Right ventricle myocardium inferior (tissue), 1 donor: ENCODE data around the gene TAPBPL. TPM values are rescaled to one million over a fixed set of nuclear protein-coding genes. Genes with fewer than 3 reads are reported as not detected.
"Not testable (repeated sequence)": the region's sequence is repeated elsewhere in the genome, so short reads cannot be mapped to it uniquely, and the experiment has no call there.

Source experiments
- ATAC-seq: fragments of 200-7000 bp; cut with Tn5 transposase; one replicate; pipeline ENCODE4 v1.9.1; 2020; ENCODE audit warnings: mild to moderate bottlenecking, moderate library complexity
- DNase-seq: peaks from one replicate; pipeline ENCODE4 v3.0.0; 2021; ENCODE audit errors: missing footprints
- intact Hi-C: fragments of 100-400 bp; cut with DNase I; formaldehyde crosslinking; loops from one replicate; pipeline ENCODE4 v1.11.0; 2022
- total RNA-seq: library from RNA; stranded (reverse); fragmentation: NEBNext Ultra II Directional; extraction: Animal tissue kit (Norgen Biotek cat#: 25700); gene quantifications from one replicate; pipeline ENCODE4 v1.2.1, GENCODE V29; 2021
- donor health status: DM: no; HTN: yes; CAD: no; lungs with severe emphysema.

The TAPBPL gene
- total RNA-seq, 1 donor from 2014 or later, result 15.7 TPM

DNA sequence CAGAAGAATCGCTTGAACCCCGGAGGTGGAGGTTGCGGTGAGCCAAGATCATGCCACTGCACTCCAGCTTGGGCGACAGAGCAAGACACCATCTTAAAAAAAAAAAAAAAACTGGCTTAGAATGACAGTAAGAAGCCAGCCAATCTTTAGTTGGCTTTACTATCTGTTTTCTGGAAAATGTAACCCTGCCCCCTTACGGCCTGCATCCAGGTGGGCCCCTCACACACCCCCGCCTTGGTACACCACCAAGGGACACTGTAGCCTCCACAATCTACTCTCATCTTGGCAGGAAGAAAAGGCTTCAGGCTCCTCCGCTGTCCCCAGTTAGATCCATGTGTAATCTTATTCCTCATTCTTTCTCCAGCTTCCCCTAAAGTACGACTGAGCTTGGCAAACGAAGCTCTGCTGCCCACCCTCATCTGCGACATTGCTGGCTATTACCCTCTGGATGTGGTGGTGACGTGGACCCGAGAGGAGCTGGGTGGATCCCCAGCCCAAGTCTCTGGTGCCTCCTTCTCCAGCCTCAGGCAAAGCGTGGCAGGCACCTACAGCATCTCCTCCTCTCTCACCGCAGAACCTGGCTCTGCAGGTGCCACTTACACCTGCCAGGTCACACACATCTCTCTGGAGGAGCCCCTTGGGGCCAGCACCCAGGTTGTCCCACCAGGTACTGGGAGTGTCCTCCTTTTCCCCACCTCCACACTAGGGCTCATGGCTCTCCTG, 6.6 kb downstream of the TAPBPL start:
- DNase-seq (no peak), ATAC-seq (no peak)
- intact Hi-C loops, result no loop called here

DNA sequence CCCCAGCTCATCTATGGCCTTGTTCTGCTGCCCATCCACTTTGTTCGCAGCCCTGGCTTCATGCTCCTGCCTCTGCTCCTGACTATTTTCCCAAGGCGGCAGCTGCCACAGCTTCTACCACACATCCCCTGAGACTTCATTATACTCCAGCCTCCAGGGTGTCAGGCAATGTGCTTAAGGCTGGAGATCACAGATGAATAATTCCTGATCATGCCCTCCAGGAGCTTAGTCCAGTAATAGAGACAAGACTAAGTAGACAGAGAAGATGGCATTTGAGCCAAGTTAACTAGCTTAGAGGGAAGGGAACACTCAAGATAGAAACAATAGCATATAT, 7.1 kb downstream of the TAPBPL start:
- DNase-seq (no peak), ATAC-seq (no peak)
- intact Hi-C loops, result no loop called here

DNA sequence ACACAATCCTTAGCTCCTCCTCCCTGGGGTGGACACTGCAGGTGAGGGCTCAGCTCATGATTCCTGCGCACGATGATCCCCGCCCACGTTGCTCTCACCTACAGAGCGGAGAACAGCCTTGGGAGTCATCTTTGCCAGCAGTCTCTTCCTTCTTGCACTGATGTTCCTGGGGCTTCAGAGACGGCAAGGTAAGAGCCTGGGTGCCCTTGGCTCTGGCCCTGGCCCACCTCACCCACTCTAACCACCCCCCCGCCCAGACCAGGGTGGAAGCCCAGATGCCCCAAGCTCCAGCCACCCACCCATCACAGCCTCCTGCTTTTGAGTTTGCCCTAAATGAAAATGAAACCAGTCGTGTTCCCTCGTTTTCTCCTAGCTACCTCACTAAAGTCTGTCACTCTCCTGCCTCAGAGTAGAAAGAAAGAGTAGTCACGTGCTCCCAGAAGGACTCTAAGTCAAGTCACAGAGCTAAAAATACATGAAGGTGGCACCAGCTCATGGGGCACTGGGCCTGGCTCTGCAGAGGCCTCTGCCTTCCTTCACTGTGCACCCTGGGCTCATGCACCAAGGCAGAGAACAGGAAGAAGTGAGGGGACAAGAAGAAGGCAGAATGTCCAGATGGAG, 9.0 kb downstream of the TAPBPL start:
- no peak for DNase-seq
- peak; percentile 69 for ATAC-seq
- intact Hi-C loops, result no loop called here

DNA sequence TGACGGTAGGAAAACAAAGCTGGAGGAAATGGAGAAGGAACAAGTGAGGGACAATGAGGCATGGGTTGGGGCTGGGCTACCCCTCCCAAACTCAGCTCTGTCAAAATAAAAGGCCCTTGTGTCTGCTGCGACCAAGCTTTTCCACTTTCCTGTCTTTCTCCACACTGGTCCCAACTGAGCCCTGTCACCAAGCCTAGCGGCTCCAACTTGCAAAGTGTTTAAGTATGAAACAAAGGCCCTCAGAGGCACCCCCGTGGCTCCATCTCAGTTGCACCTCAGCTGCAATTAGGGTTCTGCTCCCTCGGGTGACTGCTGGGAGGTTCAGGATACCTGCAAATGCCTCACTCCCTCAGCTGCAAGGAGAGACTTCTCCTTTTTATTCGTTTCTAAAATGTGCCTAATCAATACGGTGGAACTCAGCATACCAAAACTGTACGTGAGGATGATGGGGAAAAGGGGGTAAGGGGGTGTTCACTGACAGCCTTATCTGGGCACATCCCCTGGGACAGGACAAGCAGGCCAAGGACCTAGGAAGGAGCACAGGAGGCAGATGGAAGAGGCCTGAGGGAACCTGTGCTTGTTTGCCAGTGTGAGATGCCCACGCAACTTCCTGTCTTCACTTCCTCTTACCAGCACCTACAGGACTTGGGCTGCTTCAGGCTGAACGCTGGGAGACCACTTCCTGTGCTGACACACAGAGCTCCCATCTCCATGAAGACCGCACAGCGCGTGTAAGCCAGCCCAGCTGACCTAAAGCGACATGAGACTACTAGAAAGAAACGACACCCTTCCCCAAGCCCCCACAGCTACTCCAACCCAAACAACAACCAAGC, 9.8 kb downstream of the TAPBPL start:
- DNase-seq (peak; percentile 86), ATAC-seq (peak; percentile 24)
- intact Hi-C loops, result no loop called here

DNA sequence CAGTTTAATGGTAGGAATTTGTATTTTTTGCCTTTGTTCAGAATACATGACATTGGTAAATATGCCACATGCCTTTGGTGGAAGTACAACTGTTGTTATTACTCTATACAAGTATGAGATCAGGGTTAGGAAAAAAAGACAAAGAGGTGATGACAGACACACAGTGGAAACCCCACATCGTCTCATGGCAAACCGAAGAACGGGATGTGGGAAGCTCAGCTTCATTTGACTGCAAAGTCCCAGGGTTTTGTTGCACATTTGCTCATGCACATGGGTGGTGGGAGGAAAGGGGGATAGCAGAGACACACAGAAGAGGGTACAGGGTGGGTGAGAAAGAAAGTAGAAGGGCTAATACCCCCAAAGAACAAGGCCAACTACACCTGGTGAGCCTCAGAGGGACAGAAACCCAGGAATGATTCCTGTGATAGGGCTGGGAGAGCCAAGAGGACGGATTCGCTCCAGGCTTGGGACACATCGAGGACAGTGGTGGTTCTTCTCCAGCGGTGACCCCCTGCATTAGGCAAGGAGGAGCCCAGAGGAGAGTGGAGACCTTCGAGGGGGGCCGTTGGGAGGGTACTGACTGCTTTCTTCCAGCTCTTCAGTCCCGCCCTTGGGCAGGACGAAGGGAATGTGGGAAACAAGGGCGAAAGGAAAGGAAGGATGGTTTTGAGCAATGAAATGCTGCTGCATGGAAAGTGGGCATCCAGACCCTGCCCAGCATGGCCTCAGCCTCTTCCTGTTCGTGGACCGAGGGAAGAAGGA, 10.6 kb downstream of the TAPBPL start:
- intact Hi-C loops, result no loop called here
- no peak for ATAC-seq
- DNase-seq, result no peak

DNA sequence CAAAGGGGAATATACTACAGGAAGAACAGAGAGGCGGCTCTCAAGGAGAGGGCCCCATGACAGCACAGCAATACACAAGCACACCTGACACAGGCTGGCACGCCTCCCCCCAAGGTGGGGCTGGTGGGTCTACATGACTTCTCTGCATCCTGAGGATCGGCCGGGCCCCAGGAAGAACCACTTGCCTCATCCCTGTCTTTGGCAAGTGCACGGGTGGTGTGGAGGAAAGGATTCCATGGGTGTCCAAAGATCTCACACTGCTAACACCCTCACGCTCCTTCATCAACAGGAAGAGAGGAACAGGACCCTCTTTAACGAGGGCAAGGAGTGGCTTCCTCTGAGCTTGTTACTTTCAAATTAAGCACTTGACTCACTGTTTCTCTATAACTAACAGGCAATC, 11.4 kb downstream of the TAPBPL start:
- intact Hi-C loops, result no loop called here
- DNase-seq (no peak), ATAC-seq (no peak)

DNA sequence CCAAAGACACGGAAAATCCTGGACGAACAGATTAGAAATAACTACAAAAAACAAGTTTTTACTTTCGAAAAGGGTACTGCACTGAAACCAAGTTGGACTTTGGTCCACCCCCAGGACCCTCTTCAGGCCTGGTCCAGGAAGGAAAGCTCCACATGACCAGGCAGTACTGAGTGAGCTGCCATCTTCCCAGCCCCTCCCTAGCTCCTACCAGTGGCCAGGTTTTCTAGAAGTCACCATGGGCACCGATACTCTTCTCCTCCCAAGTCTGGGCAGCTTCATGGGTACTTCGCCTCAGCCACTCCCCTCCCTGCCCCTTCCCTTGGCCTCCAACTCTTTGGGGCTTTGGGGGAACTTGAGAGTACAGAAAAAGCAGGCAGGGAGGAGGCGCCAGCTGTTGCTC, 12.0 kb downstream of the TAPBPL start:
- DNase-seq, result no peak
- ATAC-seq, result no peak
- intact Hi-C loops, result no loop called here

DNA sequence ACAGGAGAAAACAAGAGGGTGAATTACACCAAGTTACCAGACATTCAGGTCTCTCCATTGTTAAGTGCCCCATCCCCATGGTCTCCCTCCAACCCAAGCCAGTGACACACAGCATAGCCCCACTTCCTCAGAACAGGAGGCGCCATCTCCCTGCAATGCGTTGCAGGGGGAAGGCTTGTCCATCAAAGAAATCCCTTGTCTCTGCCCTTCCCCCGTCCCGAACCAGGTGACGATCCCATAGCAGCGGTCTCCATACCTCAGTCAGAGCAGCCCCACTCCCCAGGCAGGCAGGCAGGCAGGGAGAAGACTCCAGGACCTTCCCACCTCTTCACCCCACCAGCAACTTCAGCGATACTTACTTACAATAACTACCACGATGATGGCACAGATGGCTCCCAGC, 12.7 kb downstream of the TAPBPL start:
- DNase-seq (no peak), ATAC-seq (no peak)
- intact Hi-C loops, result no loop called here

DNA sequence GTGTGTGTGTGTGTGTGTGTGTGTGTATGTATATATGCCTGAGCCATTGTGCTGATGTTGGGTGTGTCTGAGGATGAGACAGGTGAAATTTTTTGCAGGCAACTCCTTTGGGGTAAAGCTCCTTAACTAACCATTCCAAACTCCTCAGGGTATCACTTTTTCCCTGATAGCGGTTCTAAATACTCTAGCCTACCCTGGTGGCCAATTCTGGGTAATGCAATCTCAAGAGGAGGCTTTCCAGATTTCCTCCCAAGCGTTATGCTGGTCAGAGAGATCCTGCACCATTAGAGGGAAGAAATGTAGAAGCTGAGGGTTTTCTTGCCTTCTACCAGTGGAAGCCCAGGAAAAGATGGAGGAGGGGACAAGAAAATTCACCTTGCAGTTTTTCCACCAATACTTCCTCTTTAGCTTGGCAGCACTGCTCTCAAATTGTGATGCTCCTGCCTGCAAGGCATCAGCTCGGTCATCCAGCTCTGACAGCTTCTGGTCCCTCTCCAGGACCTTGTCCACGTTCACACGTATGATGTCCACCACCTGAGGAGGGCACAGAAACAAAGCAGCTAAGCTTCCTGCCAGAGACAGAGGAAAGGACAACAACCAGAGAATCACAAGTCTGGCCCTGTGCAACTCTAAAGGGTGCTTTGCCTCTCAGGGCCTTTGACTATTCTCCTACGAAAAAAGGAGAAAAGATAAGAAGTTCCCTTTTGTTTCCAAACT, 13.8 kb downstream of the TAPBPL start:
- DNase-seq, result no peak
- intact Hi-C loops, result loop anchor here (1.0 kb wide), 1 partner anchor 42 kb away; no protein-coding TSS in a partner anchor
- ATAC-seq, result no peak

DNA sequence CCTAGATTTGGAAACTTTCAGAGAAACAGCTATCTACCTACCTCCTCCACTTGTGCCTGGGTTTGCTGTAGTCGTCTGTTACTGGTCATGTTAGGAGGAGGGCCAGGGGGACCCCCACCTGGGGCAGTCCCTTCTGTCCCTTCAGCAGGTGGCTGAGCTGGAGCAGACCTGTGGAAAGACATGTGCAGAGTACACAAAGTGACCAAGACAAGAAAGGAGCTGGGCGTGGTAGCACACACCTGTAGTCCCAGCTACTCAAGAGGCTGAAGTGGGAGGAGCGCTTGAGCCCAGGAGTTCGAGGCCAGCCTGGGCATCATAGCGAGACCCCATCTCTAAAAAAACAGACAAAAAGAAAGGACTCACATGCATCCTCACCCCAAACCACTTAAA, 14.3 kb downstream of the TAPBPL start:
- DNase-seq (no peak), ATAC-seq (no peak)
- intact Hi-C loops, result no loop called here

DNA sequence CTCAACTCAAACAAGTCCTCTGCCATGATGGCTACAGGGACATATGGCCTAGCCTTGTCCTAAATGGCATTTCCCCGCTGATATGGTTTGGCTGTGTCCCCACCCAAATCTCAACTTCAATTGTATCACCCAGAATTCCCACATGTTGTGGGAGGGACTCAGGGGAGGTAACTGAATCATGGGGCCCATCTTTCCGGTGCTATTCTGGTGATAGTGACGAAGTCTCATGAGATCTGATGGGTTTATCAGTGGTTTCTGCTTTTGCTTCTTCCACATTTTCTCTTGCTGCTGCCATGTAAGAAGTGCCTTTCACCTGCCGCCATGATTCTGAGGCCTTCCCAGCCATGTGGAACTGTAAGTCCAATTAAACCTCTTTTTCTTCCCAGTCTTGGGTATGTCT, 14.9 kb downstream of the TAPBPL start:
- intact Hi-C loops, DNase-seq, ATAC-seq: not testable (repeated sequence)

DNA sequence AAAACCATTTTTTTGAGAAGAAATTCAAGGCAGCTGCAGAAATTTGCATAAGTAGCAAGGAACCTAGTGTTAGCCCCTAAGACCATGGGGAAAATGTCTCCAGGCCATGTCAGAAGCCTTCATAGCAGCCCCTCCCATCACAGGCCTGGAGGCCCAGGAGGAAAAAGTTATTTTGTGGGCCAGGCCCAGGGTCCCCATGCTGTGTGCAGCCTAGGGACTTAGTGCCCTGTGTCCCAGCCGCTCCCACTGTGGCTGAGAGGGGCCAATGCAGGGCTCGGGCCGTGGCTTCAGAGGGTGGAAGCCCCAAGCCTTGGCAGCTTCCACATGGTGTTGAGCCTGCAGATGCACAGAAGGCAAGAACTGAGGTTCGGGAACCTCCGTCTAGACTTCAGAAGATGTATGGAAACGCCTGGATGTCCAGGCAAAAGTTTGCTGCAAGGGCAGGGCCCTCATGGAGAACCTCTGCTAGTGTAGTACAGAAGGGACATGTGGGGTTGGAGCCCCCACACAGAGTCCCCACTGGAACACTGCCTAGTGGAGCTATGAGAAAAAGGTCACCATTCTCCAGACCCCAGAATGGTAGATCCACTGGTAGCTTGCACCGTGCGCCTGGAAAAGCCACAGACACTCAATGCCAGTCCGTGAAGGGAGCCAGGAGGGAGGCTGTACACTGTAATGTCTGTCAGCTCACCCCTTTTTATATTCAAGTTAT, 15.9 kb downstream of the TAPBPL start:
- DNase-seq, ATAC-seq, intact Hi-C loops: not testable (repeated sequence)

DNA sequence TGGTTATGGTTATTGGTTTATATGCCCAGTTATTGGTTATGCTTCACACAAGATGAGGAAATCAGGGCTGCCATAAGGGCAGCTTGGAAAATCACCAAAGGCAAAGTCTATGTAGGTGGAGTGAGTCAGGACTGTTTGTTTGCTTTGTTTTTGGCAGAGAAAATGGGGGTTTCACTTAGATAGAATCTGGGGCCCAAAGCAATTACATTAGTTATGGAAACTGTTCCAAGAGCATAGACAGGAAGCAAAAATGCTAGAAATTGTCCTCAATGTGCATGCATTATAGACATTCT, 16.4 kb downstream of the TAPBPL start:
- no peak for ATAC-seq
- intact Hi-C loops, result no loop called here
- no peak for DNase-seq

DNA sequence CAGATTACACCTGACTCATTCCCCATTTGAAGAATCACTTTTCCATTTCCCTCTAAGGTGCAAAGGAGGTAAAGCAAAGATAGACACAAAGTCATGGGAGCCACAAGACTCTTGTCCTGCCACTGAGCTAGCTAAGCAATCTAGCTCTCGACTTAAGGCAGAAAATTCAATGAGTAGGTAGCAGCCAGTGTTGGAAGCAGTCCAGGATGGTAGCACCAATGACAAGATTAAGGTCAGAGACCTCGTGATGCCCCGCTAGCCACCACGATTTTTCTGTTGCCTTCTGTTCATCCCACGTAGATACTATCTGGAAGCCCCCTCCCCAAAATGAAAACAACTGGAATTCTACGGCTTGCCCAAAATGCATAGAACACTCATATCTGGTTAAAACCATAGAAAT, 17.2 kb downstream of the TAPBPL start:
- DNase-seq, result no peak
- intact Hi-C loops, result no loop called here
- ATAC-seq, result no peak

DNA sequence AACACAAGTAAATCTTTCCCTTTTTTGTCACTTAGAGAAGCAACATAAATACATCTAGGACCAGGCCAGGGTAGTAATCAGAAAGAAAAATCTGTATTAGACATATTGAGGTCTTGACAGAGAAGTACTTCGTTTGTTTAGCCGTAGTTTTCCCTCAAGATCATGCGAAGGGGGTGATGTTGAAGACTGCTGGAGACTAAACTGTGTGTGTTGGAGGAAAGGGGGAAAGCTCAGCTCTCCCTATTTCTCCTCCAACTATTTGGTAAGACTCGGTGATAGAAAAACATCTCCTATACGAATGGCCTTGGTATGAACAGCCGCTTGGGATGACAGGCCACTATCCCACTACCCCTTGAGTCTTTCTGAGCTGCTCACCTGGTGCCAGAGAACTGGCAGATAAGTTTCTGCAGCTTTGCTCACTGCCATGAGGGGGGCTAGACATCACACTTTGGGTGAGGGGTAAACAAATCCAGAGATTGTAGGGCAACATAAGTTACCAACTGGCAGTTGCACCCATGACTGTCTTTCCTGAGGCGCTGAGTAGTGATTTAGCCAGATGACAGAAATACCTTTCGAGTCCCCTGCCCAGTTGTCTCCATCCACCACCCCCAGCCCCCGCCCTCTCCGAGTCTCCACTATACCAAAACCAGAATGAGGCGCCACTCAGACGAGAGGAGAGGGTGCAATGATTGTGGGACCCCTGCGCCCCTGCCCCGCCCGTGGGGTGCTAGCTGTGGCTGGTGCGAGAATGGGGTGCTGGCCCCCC, 17.9 kb downstream of the TAPBPL start:
- intact Hi-C loops, result loop anchor here (1.0 to 5.0 kb wide), 4 partner anchors 17 to 132 kb away; partner anchors contain the start of genes MRPL51 and TAPBPL
- ATAC-seq, result no peak
- no peak for DNase-seq

DNA sequence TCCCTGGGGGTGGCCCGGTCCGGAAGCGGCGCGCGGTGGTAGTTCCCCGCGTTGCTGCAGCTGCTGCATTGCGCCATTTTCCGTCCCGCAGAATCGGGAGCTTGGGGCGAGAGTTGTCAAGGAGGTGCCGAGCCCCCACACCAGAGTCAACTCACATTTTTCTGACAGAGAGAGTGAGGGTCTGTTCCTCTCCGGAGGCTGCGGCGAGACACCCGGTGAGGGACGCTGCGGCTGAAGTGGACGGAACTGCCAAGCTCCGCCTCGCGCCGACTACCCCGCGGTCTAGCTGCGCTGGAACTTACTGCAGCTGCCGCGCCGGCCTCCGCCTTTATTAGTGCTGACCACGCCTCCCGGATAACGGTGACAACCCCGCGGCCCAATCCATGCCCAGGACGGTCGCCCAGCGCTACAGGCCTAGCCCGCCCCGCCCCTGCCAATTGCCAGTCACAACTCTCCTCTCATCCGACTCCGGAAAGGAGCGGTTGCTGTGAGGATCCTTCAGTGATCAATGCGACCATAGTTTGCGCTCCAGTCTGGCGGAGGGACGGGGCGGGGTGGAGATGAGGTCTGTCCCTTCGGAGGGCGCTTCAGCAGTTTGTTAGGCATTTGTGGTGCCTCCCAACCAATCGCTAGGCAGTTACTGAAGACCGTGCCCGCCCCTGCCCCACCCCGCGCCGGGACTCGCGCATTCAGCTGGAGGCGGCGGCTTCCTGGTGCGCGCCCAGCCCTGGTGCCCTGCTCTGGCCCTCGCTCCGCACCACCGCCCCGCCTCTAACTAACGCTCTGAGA, 18.7 kb downstream of the TAPBPL start, which contains the start of gene VAMP1:
VAMP1 (minus strand) TSS at position 303 of the 789 bp plus-strand sequence; CDS start at position 157, 146 bp downstream.
- peak; percentile 97 for ATAC-seq
- peak; percentile 99 for DNase-seq
- intact Hi-C loops, result loop anchor here (1.0 to 5.0 kb wide), 5 partner anchors 18 to 147 kb away; partner anchors contain the start of genes MRPL51 and TAPBPL
